H1 (cell line): ENCODE measurements around the gene OR2T27. TPM values are rescaled to one million over a fixed set of nuclear protein-coding genes. Genes with fewer than 3 reads are reported as not detected.

Experiments
- CTCF ChIA-PET: fragments of 300-600 bp; sonication (Branson Sonifier 250); formaldehyde crosslinking; loops from one replicate; lab custom pipeline; 2021; ENCODE audit not compliant: partially characterized antibody; lab: Charles Lee
- POLR2A ChIA-PET: fragments of 300-600 bp; sonication (Branson Sonifier 250); formaldehyde crosslinking; loops from one replicate; lab custom pipeline; 2021; ENCODE audit warnings: inconsistent platforms; ENCODE audit not compliant: partially characterized antibody; lab: Charles Lee
- DNase-seq, 2 experiments: peaks; one replicate each; pipeline versions ENCODE4 v3.0.0 to v3.0.0-alpha.2; 2010 to 2022; ENCODE audit warnings: low spot score in 2 of 2, low read depth in 1 of 2, mixed read lengths in 1 of 2
- FAIRE-seq: peaks from 2 replicates; lab custom pipeline; 2011; peaks lifted over from hg19 to GRCh38; lab: Jason Lieb, UNC
- H2AFZ ChIP-seq: 2 replicates; pipeline ENCODE4 v1.8.1; 2012; ENCODE audit warnings: low read length, inconsistent platforms
- H2AK5ac ChIP-seq: 2 replicates; pipeline ENCODE4 v1.6.1; 2013; ENCODE audit warnings: low read depth, low read length
- H2BK120ac ChIP-seq: replicated peaks from 2 replicates; pipeline ENCODE3; 2013; ENCODE audit warnings: low read depth, low read length, inconsistent platforms
- H2BK12ac ChIP-seq: 2 replicates; pipeline ENCODE4 v1.6.1; 2013; ENCODE audit warnings: low read depth, low read length
- H2BK15ac ChIP-seq: 2 replicates; pipeline ENCODE4 v1.6.1; 2013; ENCODE audit warnings: low read length
- H2BK20ac ChIP-seq: 2 replicates; pipeline ENCODE4 v1.6.1; 2013; ENCODE audit warnings: low read length
- H2BK5ac ChIP-seq: 2 replicates; pipeline ENCODE4 v1.6.1; 2013; ENCODE audit warnings: low read depth, low read length
- H3K14ac ChIP-seq: 2 replicates; pipeline ENCODE4 v1.6.1; 2013; ENCODE audit warnings: inconsistent platforms; ENCODE audit not compliant: insufficient read length
- H3K18ac ChIP-seq: 2 replicates; pipeline ENCODE4 v1.6.1; 2013; ENCODE audit warnings: low read length; ENCODE audit errors: extremely low read depth
- H3K23ac ChIP-seq: 2 replicates; pipeline ENCODE4 v1.6.1; 2013; ENCODE audit warnings: inconsistent platforms; ENCODE audit not compliant: insufficient read length
- H3K23me2 ChIP-seq: 2 replicates; pipeline ENCODE4 v1.6.1; 2013; ENCODE audit warnings: low read depth, low read length
- H3K27ac ChIP-seq: 2 replicates; pipeline ENCODE4 v1.6.1; 2011; ENCODE audit warnings: low read depth, low read length, inconsistent platforms
- H3K27me3 ChIP-seq, 4 experiments: replicated peaks in 1 of 4; 1 replicate in 1 of 4; 2 replicates in 3 of 4; pipeline versions ENCODE4 v1.6.1 to v1.8.1; 2011 to 2013; ENCODE audit warnings: low read length in 3 of 4, mild to moderate bottlenecking in 3 of 4, inconsistent platforms in 2 of 4, mixed read lengths in 2 of 4, moderate library complexity in 1 of 4; ENCODE audit not compliant: control insufficient read depth in 3 of 4, insufficient read depth in 3 of 4; ENCODE audit errors: extremely low read depth in 1 of 4
- H3K36me3 ChIP-seq, 4 experiments: 2 replicates each; pipeline versions ENCODE4 v1.6.1 to v1.8.1; 2011 to 2013; ENCODE audit warnings: mild to moderate bottlenecking in 4 of 4, low read length in 3 of 4, moderate library complexity in 2 of 4, control low read depth in 1 of 4, inconsistent platforms in 1 of 4; ENCODE audit not compliant: insufficient read depth in 4 of 4, control insufficient read depth in 2 of 4
- H3K4ac ChIP-seq: replicated peaks from 2 replicates; pipeline ENCODE3; 2013; ENCODE audit warnings: low read length, low read depth, mixed read lengths, inconsistent platforms; ENCODE audit not compliant: insufficient read length
- H3K4me1 ChIP-seq, 4 experiments: replicated peaks in 1 of 4; 1 replicate in 1 of 4; 2 replicates in 3 of 4; pipeline versions ENCODE4 v1.6.1 to v1.8.1; 2011 to 2013; ENCODE audit warnings: low read length in 3 of 4, inconsistent platforms in 2 of 4, mixed read lengths in 1 of 4; ENCODE audit not compliant: insufficient read depth in 4 of 4, control insufficient read depth in 3 of 4
- H3K4me2 ChIP-seq, 2 experiments: 2 replicates each; pipeline versions ENCODE4 v1.6.1 to v1.8.1; 2011 to 2013; ENCODE audit warnings: low read depth in 2 of 2, low read length in 2 of 2, control low read depth in 1 of 2, inconsistent platforms in 1 of 2, mild to moderate bottlenecking in 1 of 2; ENCODE audit not compliant: insufficient read depth in 1 of 2
- H3K4me3 ChIP-seq, 4 experiments: fragments of 200-600, 300-600 bp in 1 of 4; sonication (generic), shearing (Covaris generic), sonication (Bioruptor Twin) in 1 of 4; 2 replicates each; pipeline versions ENCODE4 v1.5.1 to v1.8.1; 2011 to 2016; ENCODE audit warnings: low read length in 4 of 4, low read depth in 3 of 4, control low read depth in 2 of 4, inconsistent platforms in 2 of 4, mild to moderate bottlenecking in 2 of 4, mixed read lengths in 1 of 4, moderate library complexity in 1 of 4; ENCODE audit not compliant: insufficient read depth in 2 of 4; ENCODE audit errors: extremely low read depth in 1 of 4
- H3K56ac ChIP-seq: replicated peaks from 2 replicates; pipeline ENCODE3; 2013; ENCODE audit warnings: low read depth, mild to moderate bottlenecking, mixed read lengths, low read length, inconsistent platforms; ENCODE audit not compliant: insufficient read length
- H3K79me1 ChIP-seq: 2 replicates; pipeline ENCODE4 v1.6.1; 2013; ENCODE audit warnings: low read depth, low read length, control low read depth
- H3K79me2 ChIP-seq, 2 experiments: 2 replicates each; pipeline versions ENCODE4 v1.6.1 to v1.8.1; 2012 to 2013; ENCODE audit warnings: low read length in 2 of 2, mild to moderate bottlenecking in 2 of 2, inconsistent platforms in 1 of 2; ENCODE audit not compliant: insufficient read depth in 2 of 2, control insufficient read depth in 1 of 2
- H3K9ac ChIP-seq, 4 experiments: replicated peaks in 1 of 4; 1 replicate in 1 of 4; 2 replicates in 3 of 4; pipeline versions ENCODE4 v1.6.1 to v1.8.1; 2011 to 2013; ENCODE audit warnings: low read depth in 3 of 4, low read length in 3 of 4, control low read depth in 2 of 4, mild to moderate bottlenecking in 2 of 4, moderate library complexity in 2 of 4, inconsistent platforms in 1 of 4; ENCODE audit errors: extremely low read depth in 1 of 4
- H3K9me3 ChIP-seq, 2 experiments: 2 replicates each; pipeline versions ENCODE4 v1.6.1 to v1.8.1; 2012 to 2013; ENCODE audit warnings: mild to moderate bottlenecking in 2 of 2, moderate library complexity in 2 of 2, control low read depth in 1 of 2, inconsistent platforms in 1 of 2, low read depth in 1 of 2, low read length in 1 of 2, mixed read lengths in 1 of 2; ENCODE audit not compliant: insufficient read depth in 2 of 2
- H4K20me1 ChIP-seq, 2 experiments: replicated peaks in 1 of 2; 2 replicates each; pipeline versions ENCODE3 to v1.8.1; 2011 to 2013; ENCODE audit warnings: inconsistent platforms in 2 of 2, low read length in 2 of 2, mild to moderate bottlenecking in 1 of 2; ENCODE audit not compliant: insufficient read depth in 2 of 2, control insufficient read depth in 1 of 2
- H4K5ac ChIP-seq: 2 replicates; pipeline ENCODE4 v1.6.1; 2013; ENCODE audit warnings: low read length, low read depth, mixed read lengths, inconsistent platforms; ENCODE audit not compliant: insufficient read length
- H4K8ac ChIP-seq: 2 replicates; pipeline ENCODE4 v1.8.0; 2013; ENCODE audit warnings: mild to moderate bottlenecking, moderate library complexity, low read length, inconsistent platforms; ENCODE audit not compliant: insufficient read depth; ENCODE audit errors: extremely low read depth
- H4K91ac ChIP-seq: replicated peaks from 2 replicates; pipeline ENCODE3; 2013; ENCODE audit warnings: low read length, mixed read lengths, inconsistent platforms; ENCODE audit not compliant: insufficient read length
- EGR1 ChIP-seq: IDR thresholded peaks from 2 replicates; pipeline ENCODE4 v1.6.1; 2011; ENCODE audit warnings: low read depth, low read length, borderline replicate concordance
- POLR2AphosphoS5 ChIP-seq: IDR thresholded peaks from 2 replicates; pipeline ENCODE4 v1.6.1; 2011; ENCODE audit warnings: low read depth, low read length
- SP4 ChIP-seq: IDR thresholded peaks from 2 replicates; pipeline ENCODE4 v1.6.1; 2012; ENCODE audit warnings: low read length, inconsistent platforms
- WGBS, 2 experiments: shearing (Covaris generic) in 1 of 2; methylation state at CpG; one replicate each; pipeline versions ENCODE4 v1.1.6 to v1.1.7; 2013 to 2015; ENCODE audit warnings: low lambda C conversion rate in 2 of 2, mixed read lengths in 2 of 2, inconsistent platforms in 1 of 2, low coverage in 1 of 2, missing lambda C conversion rate in 1 of 2; ENCODE audit not compliant: insufficient replicate concordance in 2 of 2, insufficient coverage in 1 of 2, insufficient read length in 1 of 2; ENCODE audit errors: extremely low coverage in 1 of 2, missing lambda C conversion rate in 1 of 2; 5-methylcytosine and 5-hydroxymethylcytosine counted together
- polyA plus RNA-seq, 7 experiments: library from polyadenylated mRNA; depleted of rRNA in 3 of 7; stranded (reverse) in 5 of 7; unstranded in 2 of 7; fragments of >200 nt in 5 of 7; fragments of 200-250 nt in 2 of 7; gene quantifications; 1 replicate in 5 of 7; 2 replicates in 1 of 7; 4 replicates in 1 of 7; pipeline versions ENCODE4 v1.2.1 to v1.2.3, GENCODE V29; 2011 to 2013; ENCODE audit warnings: missing spikeins in 2 of 7, mixed read lengths in 2 of 7
- total RNA-seq: library from RNA; stranded (reverse); fragmentation: NEBNext Ultra II Directional; extraction: Animal tissue kit (Norgen Biotek cat#: 25700); gene quantifications from 2 replicates; pipeline ENCODE4 v1.2.1, GENCODE V29; 2021

The OR2T27 gene
- total and polyA plus RNA-seq, 2 of the 8 experiments (the other 6 are each of a cell fraction or from before 2014, with no cell fraction given), result not detected

- H3K27ac ChIP-seq, result no peak overlapping the region
- ChIA-PET POLR2A (no interaction called here), CTCF (no interaction called here)
- no peak overlapping the region for H2BK12ac ChIP-seq
- H3K4ac ChIP-seq, result no peak overlapping the region
- WGBS, 2 experiments, result 69% methylated on average over 9 of the region's 9 CpGs; no CpG with 5 or more reads in 1 of the 2 experiments
- no peak overlapping the region for H3K18ac ChIP-seq
- no peaks in the 10 kb centered on the region for H3K79me2 ChIP-seq
- no peak for TF ChIP-seq POLR2AphosphoS5
- no peak for TF ChIP-seq EGR1
- TF ChIP-seq SP4, result no peak
- no peak overlapping the region for H3K56ac ChIP-seq
- no peak for FAIRE-seq
- no peak overlapping the region for H4K91ac ChIP-seq
- peaks cover 71 to 72% of the 10 kb centered on the region in 2 experiments for H3K9me3 ChIP-seq
- no peak overlapping the region for H3K14ac ChIP-seq
- H2BK15ac ChIP-seq, result no peak overlapping the region
- H2BK120ac ChIP-seq, result no peak overlapping the region
- no peak overlapping the region for H2BK5ac ChIP-seq
- no peak overlapping the region for H2BK20ac ChIP-seq
- no peak overlapping the region for H3K23ac ChIP-seq
- H3K36me3 ChIP-seq, result no peaks in the 10 kb centered on the region
- no peak overlapping the region for H3K4me3 ChIP-seq
- H3K27me3 ChIP-seq, result no peaks in the 10 kb centered on the region
- H4K20me1 ChIP-seq, result no peaks in the 10 kb centered on the region
- no peaks in the 10 kb centered on the region for H3K23me2 ChIP-seq
- H3K4me2 ChIP-seq, result no peak overlapping the region
- H2AFZ ChIP-seq, result no peak overlapping the region
- DNase-seq, result no peak
- H4K5ac ChIP-seq, result no peak overlapping the region
- H2AK5ac ChIP-seq, result no peak overlapping the region
- H4K8ac ChIP-seq, result no peak overlapping the region
- H3K9ac ChIP-seq, result no peak overlapping the region
- no peaks in the 10 kb centered on the region for H3K4me1 ChIP-seq
- no peaks in the 10 kb centered on the region for H3K79me1 ChIP-seq
Observed at GRCh38 chr1:248627971-248628844, 27.1 kb downstream of the OR2T27 start.
